ENCODE data around the gene FASN. TPM values are rescaled to one million over a fixed set of nuclear protein-coding genes. Genes with fewer than 3 reads are reported as not detected.

Gene FASN
- total RNA-seq, 2 experiments from 2014 or later, result 111 to 364 TPM

GRCh38 chr17:82095777-82096708 is 2.0 kb downstream of the FASN start:
- Histone ChIP-seq H3K79me2 (ENCODE audit: insufficient read depth, low read depth, low read length) (peaks cover 34% of the 10 kb centered on the region), H3K4me2 (ENCODE audit: low read length) (peak overlapping the region; percentile 81), H2AFZ (ENCODE audit: low read length) (no peak overlapping the region), H3K9me2 (ENCODE audit: insufficient read depth, low read length) (no peaks in the 10 kb centered on the region), H3K9me3 (ENCODE audit: low read length) (no peaks in the 10 kb centered on the region), H4K20me1 (ENCODE audit: insufficient read depth, low read length) (peaks cover 21% of the 10 kb centered on the region; the same call in 1 of the 2 replicates), H3K36me3 (ENCODE audit: insufficient read depth, low read length) (peaks cover 60% of the 10 kb centered on the region), H3K4me1 (ENCODE audit: insufficient read depth, low read length, poor library complexity, severe bottlenecking) (peaks cover 32% of the 10 kb centered on the region), H3K27ac (ENCODE audit: low read depth, low read length, poor library complexity, severe bottlenecking) (peak overlapping the region; percentile 81), H3K4me3 (ENCODE audit: low read depth, low read length, poor library complexity, severe bottlenecking) (peak overlapping the region; percentile 87)
- no peak for DNase-seq (ENCODE audit: low spot score)
- ChIA-PET POLR2A (no interaction called here), CTCF (ENCODE audit: unreplicated experiment) (no interaction called here)
- no peak for TF ChIP-seq EZH2phosphoT487 (IDR thresholded peaks at IDR 0.05; ENCODE audit: borderline replicate concordance, low read depth, low read length)
- TF ChIP-seq CTCF (conservative IDR thresholded peaks at IDR 0.05; ENCODE audit: low read length), result no peak
- intact Hi-C loops (cut with micrococcal nuclease; ENCODE audit: unreplicated experiment), result loop anchor here (5.0 kb wide), 2 partner anchors 414 to 584 kb away; partner anchors contain the start of genes ACTG1, ARL16 and HGS
- no TSS peak for BruUV-seq (replicated peaks)

GRCh38 chr17:82094931-82095776 is 2.9 kb downstream of the FASN start:
- Histone ChIP-seq H3K4me1 (ENCODE audit: insufficient read depth, low read length, poor library complexity, severe bottlenecking) (peaks cover 23% of the 10 kb centered on the region), H2AFZ (ENCODE audit: low read length) (no peak overlapping the region), H3K79me2 (ENCODE audit: insufficient read depth, low read depth, low read length) (peaks cover 34% of the 10 kb centered on the region), H3K9me2 (ENCODE audit: insufficient read depth, low read length) (no peaks in the 10 kb centered on the region), H3K4me2 (ENCODE audit: low read length) (no peak overlapping the region; the same call in 1 of the 2 replicates), H3K36me3 (ENCODE audit: insufficient read depth, low read length) (peaks cover 69% of the 10 kb centered on the region), H3K9me3 (ENCODE audit: low read length) (no peaks in the 10 kb centered on the region), H3K4me3 (ENCODE audit: low read depth, low read length, poor library complexity, severe bottlenecking) (no peak overlapping the region), H4K20me1 (ENCODE audit: insufficient read depth, low read length) (peaks cover 21% of the 10 kb centered on the region; the same call in 1 of the 2 replicates), H3K27ac (ENCODE audit: low read depth, low read length, poor library complexity, severe bottlenecking) (no peak overlapping the region)
- intact Hi-C loops (cut with micrococcal nuclease; ENCODE audit: unreplicated experiment), result loop anchor here (5.0 kb wide), 2 partner anchors 413 to 583 kb away; partner anchors contain the start of genes ACTG1, ARL16 and HGS
- ChIA-PET POLR2A (no interaction called here), CTCF (ENCODE audit: unreplicated experiment) (no interaction called here)
- DNase-seq (ENCODE audit: low spot score), result no peak
- TF ChIP-seq EZH2phosphoT487 (IDR thresholded peaks at IDR 0.05; ENCODE audit: borderline replicate concordance, low read depth, low read length) (no peak), CTCF (conservative IDR thresholded peaks at IDR 0.05; ENCODE audit: low read length) (no peak)
- BruUV-seq (replicated peaks), result no TSS peak
